Inferior parietal cortex (tissue), 1 donor: Measurements from ENCODE around the gene ENO3.

Experiments used
- DNase-seq: peaks from one replicate; pipeline ENCODE4 v3.0.0-alpha.2; 2016; ENCODE audit errors: extremely low spot score

Gene ENO3

GRCh38 chr17:4973256-4974114 is 22.6 kb downstream of the ENO3 start:
- no peak for DNase-seq

GRCh38 chr17:4974115-4974670 is 23.3 kb downstream of the ENO3 start:
- DNase-seq = no peak

GRCh38 chr17:4978726-4979125 is 27.8 kb downstream of the ENO3 start:
- DNase-seq = no peak

- peak; percentile 60 for DNase-seq
Observed at GRCh38 chr17:4980644-4981216, 29.8 kb downstream of the ENO3 start.

GRCh38 chr17:4982305-4982704 is 31.4 kb downstream of the ENO3 start:
- DNase-seq = no peak

GRCh38 chr17:4986403-4986802 is 35.5 kb downstream of the ENO3 start:
- no peak for DNase-seq

- peak; percentile 77 for DNase-seq
Observed at GRCh38 chr17:4986951-4987766, 36.2 kb downstream of the ENO3 start, which contains the start of gene CAMTA2. Gene CAMTA2 (minus strand): TSS chr17:4987675. CDS start chr17:4986222, 1,453 bp downstream.

GRCh38 chr17:4987767-4988567 is 37.0 kb downstream of the ENO3 start:
- peak; percentile 15 for DNase-seq

- no peak for DNase-seq
Observed at GRCh38 chr17:4994081-4994595, 43.2 kb downstream of the ENO3 start.

- DNase-seq = peak; percentile 88
Observed at GRCh38 chr17:4997302-4998026, 46.5 kb downstream of the ENO3 start, which contains the start of the genes INCA1 and KIF1C. Gene INCA1 (minus strand): TSS chr17:4997522. CDS start chr17:4994437, 3,085 bp downstream. Gene KIF1C (plus strand): TSS chr17:4997950. CDS start chr17:5000247, 2,297 bp downstream.

- DNase-seq = no peak
Observed at GRCh38 chr17:4998027-4998731, 47.3 kb downstream of the ENO3 start.

GRCh38 chr17:4998732-4999429 is 48.0 kb downstream of the ENO3 start:
- DNase-seq = no peak

- DNase-seq = no peak
Observed at GRCh38 chr17:4999430-5000093, 48.6 kb downstream of the ENO3 start.

GRCh38 chr17:5000237-5000639 is 49.3 kb downstream of the ENO3 start:
- no peak for DNase-seq

GRCh38 chr17:5002121-5002788 is 51.3 kb downstream of the ENO3 start:
- no peak for DNase-seq

- DNase-seq = no peak
Observed at GRCh38 chr17:5003214-5003867, 52.4 kb downstream of the ENO3 start.
